ENCODE data around the gene SERPING1.

SERPING1 gene

GRCh38 chr11:57633394-57634070 lies 36.0 kb downstream of the SERPING1 start:
- TF ChIP-seq JUND (IDR thresholded peaks at IDR 0.05; ENCODE audit: low read depth): no peak
- in situ Hi-C loops (cut with HindIII; ENCODE audit: low pct_unique_long_range_greater_than_20kb, low sequenced_read_pairs): no loop called here
- DNase-seq (ENCODE audit: low read depth in 1 of 2, low spot score in 1 of 2): peak in 1 of 2 experiments; percentile 58

DNA sequence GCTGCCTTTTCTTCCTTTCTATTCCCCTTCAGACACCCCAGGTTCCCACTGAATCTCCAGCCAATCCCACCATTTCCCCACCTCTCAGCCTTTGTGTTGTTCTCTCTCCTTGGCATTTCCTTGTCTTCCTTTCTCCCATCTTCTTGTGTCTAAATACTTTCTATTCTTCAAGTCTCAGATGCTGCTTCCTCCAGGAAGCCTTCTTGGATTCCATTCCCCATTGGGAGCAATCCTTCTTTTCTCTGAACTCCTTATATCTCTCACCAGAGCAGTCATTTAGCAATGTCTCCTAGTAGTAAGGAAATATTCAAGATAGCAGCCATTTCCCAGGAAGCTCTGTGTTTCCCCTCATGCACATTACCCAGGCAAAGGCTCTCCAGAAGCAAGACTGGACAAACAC lies 36.8 kb downstream of the SERPING1 start:
- no peak for DNase-seq (ENCODE audit: low read depth in 1 of 2, low spot score in 1 of 2)
- in situ Hi-C loops (cut with HindIII; ENCODE audit: low pct_unique_long_range_greater_than_20kb, low sequenced_read_pairs): no loop called here
- no peak for TF ChIP-seq JUND (IDR thresholded peaks at IDR 0.05; ENCODE audit: low read depth)

DNA sequence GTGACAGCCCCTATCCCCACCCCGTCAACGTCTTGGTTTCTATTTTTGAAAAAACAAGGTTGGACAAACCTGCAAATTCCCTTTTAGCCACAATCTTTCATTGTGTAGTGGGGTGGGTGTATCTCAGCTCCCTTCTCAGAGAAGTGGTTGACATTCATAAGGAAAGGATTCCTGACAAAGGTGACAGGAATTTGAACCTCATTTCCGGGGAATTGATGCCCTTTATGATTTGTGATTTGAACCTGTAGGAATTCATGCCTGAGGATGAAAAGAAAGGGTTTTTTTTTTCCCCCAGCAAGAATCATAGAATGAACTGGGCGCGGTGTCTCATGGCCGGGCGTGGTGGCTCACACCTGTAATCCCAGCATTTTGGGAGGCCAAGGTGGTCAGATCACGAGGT lies 37.8 kb downstream of the SERPING1 start:
- DNase-seq (ENCODE audit: low read depth in 1 of 2, low spot score in 1 of 2): no peak
- in situ Hi-C loops (cut with HindIII; ENCODE audit: low pct_unique_long_range_greater_than_20kb, low sequenced_read_pairs): no loop called here
- TF ChIP-seq JUND (IDR thresholded peaks at IDR 0.05; ENCODE audit: low read depth): no peak

- no peak for TF ChIP-seq JUND (IDR thresholded peaks at IDR 0.05; ENCODE audit: low read depth)
- peak in 1 of 2 experiments; percentile 57 for DNase-seq (ENCODE audit: low read depth in 1 of 2, low spot score in 1 of 2)
- in situ Hi-C loops (cut with HindIII; ENCODE audit: low pct_unique_long_range_greater_than_20kb, low sequenced_read_pairs): no loop called here
Observed at GRCh38 chr11:57637626-57638004, 40.1 kb downstream of the SERPING1 start.

GRCh38 chr11:57638005-57638781 lies 40.7 kb downstream of the SERPING1 start:
- in situ Hi-C loops (cut with HindIII; ENCODE audit: low pct_unique_long_range_greater_than_20kb, low sequenced_read_pairs): no loop called here
- DNase-seq (ENCODE audit: low read depth in 1 of 2, low spot score in 1 of 2): peak; percentile 96 to 99
- no peak for TF ChIP-seq JUND (IDR thresholded peaks at IDR 0.05; ENCODE audit: low read depth)

DNA sequence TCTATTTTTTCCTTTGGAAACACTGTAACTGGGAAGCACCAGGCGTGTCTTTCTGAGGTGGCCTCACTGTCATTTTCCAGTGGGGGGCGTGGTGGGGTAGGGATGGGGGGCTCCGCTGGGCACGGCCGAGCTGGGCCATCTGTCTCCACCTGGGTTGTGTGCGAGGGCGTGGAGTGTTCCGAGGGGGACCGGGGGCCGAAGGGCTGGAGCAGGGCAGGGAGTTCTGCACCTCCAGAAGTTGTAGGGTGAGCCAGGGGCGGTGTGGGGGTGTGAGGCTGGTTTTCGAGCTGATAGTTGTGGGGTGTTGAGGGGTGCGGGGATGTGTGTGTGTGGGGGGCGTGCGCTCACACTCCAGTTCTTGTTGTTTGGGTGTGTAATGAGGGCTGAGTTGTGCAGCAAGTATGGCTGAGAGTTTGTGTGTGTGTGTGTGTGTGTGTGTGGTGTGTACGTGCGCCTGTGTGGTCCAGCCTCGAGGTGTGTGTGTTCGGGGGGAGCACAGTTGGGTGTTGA lies 41.4 kb downstream of the SERPING1 start:
- in situ Hi-C loops (cut with HindIII; ENCODE audit: low pct_unique_long_range_greater_than_20kb, low sequenced_read_pairs): no loop called here
- TF ChIP-seq JUND (IDR thresholded peaks at IDR 0.05; ENCODE audit: low read depth): no peak
- DNase-seq (ENCODE audit: low read depth in 1 of 2, low spot score in 1 of 2): no peak

DNA sequence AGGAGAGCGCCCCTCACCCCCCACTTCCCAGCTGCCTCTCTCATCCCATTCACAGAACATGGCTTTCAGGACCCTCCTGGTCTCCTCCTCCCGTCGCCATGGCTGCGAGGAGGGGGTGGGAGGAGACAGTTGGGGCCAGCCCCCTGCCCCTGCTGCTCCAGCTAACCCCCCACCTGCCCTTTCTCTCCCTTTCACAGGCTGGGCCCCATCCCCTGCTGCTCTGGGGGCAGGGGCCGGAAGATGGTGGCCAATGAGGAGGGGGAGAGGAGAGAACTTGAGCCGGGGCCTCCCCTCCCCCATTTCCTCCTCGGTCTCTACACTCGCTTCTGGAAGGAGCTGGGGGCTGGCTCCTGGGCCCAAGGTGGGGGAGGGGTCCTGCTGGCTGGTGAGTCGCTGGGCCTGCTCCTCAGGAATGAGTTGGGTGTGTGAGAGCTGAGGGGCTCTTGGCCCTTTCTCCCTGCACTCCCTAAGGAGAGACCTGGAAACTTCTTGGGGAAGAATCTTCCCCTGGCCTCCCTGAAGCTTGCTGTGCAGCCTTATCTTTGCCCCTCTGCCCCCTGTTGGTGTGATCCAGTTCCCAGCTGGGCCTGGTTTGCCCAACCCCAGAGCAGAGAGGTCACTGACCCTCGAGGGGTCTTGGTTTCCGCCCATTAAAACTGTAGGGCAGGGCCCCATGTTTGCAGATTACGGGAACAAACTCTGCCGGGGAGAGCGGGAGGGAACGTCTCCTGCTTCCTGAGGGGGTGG lies 42.0 kb downstream of the SERPING1 start:
- no peak for TF ChIP-seq JUND (IDR thresholded peaks at IDR 0.05; ENCODE audit: low read depth)
- no peak for DNase-seq (ENCODE audit: low read depth in 1 of 2, low spot score in 1 of 2)
- in situ Hi-C loops (cut with HindIII; ENCODE audit: low pct_unique_long_range_greater_than_20kb, low sequenced_read_pairs): no loop called here

GRCh38 chr11:57640068-57640800 lies 42.7 kb downstream of the SERPING1 start:
- in situ Hi-C loops (cut with HindIII; ENCODE audit: low pct_unique_long_range_greater_than_20kb, low sequenced_read_pairs): no loop called here
- no peak for TF ChIP-seq JUND (IDR thresholded peaks at IDR 0.05; ENCODE audit: low read depth)
- no peak for DNase-seq (ENCODE audit: low read depth in 1 of 2, low spot score in 1 of 2)

GRCh38 chr11:57641011-57641807 lies 43.7 kb downstream of the SERPING1 start:
- TF ChIP-seq JUND (IDR thresholded peaks at IDR 0.05; ENCODE audit: low read depth): no peak
- in situ Hi-C loops (cut with HindIII; ENCODE audit: low pct_unique_long_range_greater_than_20kb, low sequenced_read_pairs): no loop called here
- peak; percentile 71 to 81 for DNase-seq (ENCODE audit: low read depth in 1 of 2, low spot score in 1 of 2)

- no peak for TF ChIP-seq JUND (IDR thresholded peaks at IDR 0.05; ENCODE audit: low read depth)
- DNase-seq (ENCODE audit: low read depth in 1 of 2, low spot score in 1 of 2): no peak
- in situ Hi-C loops (cut with HindIII; ENCODE audit: low pct_unique_long_range_greater_than_20kb, low sequenced_read_pairs): no loop called here
Observed at GRCh38 chr11:57643802-57644201, 46.3 kb downstream of the SERPING1 start.
